GM18508 (cell line): ENCODE measurements around the gene CACFD1.

Source experiments
- ATAC-seq: cut with Tn5 transposase; IDR thresholded peaks from one replicate; pipeline ENCODE4 v1.9.1; 2021; ENCODE audit warnings: moderate number of reproducible peaks; ENCODE audit not compliant: insufficient read depth, unreplicated experiment

Gene CACFD1

DNA sequence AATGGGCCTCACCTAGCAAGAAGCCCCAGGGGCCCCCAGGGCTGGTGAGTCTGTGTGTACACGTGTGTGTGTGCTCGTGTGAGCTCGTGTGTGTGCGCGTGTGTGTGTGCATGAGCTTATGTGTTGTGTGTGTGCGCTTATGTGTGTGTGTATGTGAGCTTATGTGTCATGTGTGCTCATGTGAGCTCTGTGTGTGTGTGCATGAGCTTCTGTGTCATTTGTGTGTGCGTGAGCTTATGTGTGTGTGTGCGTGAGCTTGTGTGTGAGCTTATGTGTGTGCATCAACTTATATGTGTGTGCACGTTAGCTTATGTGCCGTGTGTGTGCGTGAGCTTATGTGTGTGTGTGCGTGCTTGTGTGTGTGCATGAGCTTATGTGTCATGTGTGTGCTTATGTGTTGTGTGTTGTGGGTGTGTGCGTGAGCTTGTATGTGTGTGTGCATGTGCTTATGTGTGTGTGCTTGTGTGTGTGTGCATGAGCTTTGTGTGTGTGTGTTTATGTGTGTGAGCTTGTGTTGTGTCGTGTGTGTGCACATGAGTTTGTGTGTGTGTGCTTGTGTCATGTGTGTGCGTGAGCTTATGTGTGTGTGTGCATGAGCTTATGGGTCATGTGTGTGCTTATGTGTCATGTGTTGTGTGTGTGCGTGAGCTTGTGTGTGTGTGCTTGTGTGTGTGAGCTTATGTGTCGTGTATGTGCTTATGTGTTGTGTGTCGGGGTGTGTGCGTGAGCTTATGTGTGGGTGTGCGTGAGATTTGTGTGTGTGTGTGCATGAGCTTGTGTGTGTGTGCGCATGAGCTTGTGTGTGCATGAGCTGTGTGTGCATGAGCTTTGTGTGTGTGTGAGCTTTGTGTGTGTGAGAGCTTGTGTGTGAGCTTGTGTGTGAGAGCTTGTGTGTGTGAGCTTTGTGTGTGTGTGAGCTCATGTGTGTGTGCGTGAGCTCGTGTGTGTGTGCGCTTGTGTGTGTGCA, 35.8 kb downstream of the CACFD1 start:
- no peak for ATAC-seq

- no peak for ATAC-seq
Measured at GRCh38 chr9:133496861-133497842, 37.4 kb downstream of the CACFD1 start.

DNA sequence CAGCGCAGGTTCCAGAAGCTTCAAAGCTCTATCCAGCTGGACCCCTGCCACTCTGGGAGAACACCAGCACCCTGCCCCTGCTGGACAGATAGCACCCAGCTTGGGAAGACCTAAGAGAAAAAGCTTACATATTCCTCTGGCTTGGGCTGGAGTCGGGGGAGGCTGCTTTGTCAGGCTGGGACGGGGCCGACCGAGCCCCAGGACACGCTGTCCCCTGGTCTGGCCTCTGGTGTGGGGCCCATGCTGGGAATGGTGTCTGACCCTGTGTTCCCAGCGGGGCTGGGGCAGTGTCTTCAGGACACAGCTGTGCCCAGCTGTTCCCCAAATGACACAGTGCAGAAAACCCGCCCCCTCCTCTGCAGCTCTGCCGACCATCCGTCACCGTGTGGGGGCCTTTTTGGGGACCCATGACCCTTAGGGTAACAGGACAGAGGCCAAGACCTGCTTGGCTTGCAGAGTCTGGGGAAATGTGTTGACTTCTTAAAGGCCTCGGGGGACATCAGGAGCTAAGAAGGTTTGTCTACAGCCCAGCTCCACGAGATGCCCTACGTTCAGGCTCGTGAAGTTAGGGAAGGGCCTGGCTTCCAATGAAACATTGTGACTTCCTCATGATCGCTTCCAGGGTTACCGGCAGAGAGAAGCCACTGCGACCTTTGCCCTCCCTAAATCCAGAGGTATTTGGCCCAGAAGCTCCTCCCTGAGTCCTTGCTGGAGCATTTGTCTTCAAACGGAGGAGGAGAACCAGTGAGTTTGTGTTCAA, 39.5 kb downstream of the CACFD1 start:
- ATAC-seq: no peak

DNA sequence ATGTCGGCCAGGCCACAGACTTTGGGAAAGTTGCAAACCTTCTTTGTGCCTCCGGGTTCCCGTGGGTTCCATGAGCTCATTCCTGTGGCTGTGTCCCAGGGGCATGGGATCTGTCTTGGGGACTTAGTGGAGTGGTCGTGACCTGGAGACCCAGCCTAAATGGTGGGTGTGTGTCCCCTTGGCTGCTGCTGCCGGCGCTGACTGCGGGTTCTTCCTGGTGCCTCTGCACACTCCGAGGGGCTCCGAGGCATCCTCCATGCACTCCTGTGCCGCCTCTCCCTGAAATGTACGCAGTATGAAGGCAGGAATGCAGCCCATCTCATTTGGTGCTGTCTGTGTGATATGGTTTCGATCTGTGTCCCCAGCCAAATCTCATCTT, 40.1 kb downstream of the CACFD1 start:
- no peak for ATAC-seq

DNA sequence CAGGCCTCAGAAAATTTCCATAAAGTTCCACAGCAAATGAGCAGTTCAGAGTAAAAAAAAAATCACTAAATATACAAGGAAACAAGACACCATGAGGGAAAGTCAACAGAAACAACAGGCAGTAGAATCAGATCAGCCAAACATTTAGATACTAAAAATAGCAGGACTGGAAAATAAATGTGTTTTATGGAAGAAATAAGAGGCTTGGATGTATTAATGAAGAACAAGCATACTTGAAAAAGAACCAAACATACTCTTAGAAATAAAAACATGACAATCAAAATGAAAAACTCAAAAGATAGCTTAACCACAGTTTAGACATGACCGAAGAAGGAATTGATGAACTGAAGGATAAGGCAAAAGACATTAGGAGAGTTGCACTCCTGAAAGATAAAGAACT, 42.3 kb downstream of the CACFD1 start:
- no peak for ATAC-seq

DNA sequence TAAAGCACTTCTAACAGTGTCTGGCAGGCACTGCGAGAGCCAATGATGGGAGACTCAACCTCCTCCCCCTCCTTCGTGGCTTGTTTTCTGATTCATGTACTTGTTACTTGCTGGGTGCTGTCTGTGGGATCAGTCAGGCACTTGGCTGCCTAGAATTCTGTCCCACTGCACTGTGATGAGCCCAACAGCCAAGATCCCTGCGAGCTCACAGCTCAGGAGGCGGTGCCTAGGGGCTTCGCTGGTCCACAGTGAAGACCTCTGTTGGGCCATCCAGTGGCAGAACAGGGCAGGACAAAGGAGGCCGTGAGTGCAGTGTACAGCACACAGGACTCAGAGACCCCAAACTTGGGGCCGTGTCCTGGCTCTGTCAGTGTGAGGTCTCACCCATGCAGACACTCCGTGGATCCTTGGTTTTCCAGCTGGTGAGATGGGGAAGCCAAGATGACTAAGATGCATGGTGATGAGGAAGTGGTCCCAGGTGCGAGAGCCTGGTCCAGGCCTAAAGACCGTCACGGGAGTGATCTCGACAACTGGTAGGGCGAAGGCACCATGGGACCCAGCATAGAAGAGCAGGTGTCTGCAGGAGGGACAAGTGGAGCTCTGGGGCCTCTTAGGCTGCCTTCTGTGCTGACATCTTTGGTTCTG, 45.5 kb downstream of the CACFD1 start:
- ATAC-seq: no peak

DNA sequence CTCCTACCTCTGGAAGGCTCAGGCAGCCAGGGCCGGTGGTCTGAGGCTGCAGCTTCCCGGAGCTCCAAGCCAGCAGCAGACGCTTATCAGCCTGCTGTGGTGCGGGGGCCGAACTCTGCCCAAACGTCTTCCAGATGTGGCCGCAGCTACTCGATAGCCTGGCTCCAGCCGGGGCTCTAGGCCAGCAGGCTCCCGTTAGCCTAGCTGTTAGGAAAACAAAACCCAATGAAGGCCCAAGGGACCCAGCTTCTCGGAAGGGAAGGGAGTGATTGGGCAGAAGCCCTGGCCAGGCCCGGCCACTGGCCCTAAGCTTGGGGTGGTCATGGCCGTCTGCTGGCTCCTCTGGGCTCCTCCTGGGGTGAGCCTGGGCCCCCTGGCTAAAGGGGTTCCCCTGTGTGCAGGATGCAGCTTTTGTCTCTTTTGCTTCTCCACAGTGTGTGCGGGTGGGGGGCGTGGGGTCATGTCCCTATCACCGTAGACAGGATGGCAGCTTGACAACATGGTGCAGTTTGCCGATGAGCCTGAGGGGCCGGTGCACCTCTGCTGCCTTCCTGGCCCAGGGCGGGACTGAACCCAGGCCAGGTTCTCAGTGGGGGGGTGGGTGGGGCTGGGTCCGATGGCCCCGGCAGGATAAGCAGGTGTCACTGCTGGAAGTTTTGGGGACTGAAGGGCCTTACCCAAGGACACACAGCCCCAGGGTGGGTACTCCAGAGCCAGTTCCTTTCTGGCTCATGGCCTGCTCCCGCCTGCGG, 46.3 kb downstream of the CACFD1 start:
- ATAC-seq: no peak

GRCh38 chr9:133506653-133507038, 46.9 kb downstream of the CACFD1 start:
- ATAC-seq: no peak

GRCh38 chr9:133507246-133507965, 47.6 kb downstream of the CACFD1 start:
- ATAC-seq: no peak

GRCh38 chr9:133508046-133508445, 48.3 kb downstream of the CACFD1 start:
- ATAC-seq: no peak

DNA sequence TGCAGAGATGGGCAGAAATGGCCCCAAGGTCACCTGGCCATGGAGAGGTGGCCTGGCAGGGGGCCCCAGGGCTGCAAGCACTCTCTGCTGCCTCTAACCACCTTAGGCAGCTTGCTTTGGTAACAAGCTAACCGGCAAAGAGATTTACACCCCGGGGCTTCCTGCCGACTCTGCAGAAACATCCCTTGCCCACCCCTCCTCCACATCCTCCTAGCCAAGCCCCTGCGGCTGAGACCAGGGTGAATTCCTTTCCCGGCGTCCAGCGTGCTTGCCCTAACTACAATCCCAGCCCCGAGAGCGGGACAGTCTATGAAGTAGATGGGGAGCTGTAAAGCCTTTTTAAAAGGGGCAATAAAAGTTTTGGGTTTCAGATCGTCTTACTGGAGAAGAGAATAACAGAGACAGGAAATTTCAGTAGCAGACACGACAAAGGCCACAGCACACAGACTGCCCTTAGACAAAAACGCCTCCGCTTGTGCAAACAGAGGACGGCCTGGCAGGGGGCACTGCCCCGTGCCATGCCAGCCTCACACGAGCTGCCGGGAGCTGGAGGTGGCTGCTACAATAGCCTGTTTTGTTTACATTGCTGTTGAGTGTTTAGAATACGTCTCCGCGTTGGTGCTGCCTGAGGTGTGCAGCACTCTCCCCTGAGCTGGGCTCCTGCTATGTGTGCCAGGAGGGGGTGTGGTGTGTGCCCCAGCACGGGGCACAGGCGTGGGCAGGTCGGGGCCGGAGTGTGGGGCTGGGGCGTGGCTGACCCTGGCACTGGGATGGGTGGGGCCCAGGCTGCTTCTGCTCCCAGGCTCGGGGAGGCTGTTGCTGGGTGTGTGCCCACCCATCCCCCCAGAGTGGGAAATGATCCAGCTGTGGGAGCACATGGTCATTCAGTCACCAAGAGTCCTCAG, 49.7 kb downstream of the CACFD1 start:
- no peak for ATAC-seq

- ATAC-seq: no peak
Measured at GRCh38 chr9:133510926-133511505, 51.2 kb downstream of the CACFD1 start.

DNA sequence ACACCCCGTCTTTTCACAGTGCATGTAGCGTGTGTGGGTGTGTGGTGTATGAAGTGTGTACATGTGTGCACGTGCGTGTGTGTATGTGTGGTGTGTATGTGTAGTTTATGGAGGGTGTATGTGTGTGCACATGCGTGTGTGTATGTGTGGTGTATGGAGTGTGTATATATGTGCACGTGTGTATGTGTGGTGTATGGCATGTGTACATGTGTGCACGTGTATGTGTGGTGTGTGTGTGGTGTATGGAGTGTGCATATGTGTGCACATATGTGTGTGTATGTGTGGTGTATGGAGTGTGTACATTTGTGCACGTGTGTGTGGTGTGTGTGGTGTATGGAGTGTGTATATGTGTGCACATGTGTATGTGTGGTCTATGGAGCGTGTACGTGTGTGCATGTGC, 51.8 kb downstream of the CACFD1 start:
- no peak for ATAC-seq

DNA sequence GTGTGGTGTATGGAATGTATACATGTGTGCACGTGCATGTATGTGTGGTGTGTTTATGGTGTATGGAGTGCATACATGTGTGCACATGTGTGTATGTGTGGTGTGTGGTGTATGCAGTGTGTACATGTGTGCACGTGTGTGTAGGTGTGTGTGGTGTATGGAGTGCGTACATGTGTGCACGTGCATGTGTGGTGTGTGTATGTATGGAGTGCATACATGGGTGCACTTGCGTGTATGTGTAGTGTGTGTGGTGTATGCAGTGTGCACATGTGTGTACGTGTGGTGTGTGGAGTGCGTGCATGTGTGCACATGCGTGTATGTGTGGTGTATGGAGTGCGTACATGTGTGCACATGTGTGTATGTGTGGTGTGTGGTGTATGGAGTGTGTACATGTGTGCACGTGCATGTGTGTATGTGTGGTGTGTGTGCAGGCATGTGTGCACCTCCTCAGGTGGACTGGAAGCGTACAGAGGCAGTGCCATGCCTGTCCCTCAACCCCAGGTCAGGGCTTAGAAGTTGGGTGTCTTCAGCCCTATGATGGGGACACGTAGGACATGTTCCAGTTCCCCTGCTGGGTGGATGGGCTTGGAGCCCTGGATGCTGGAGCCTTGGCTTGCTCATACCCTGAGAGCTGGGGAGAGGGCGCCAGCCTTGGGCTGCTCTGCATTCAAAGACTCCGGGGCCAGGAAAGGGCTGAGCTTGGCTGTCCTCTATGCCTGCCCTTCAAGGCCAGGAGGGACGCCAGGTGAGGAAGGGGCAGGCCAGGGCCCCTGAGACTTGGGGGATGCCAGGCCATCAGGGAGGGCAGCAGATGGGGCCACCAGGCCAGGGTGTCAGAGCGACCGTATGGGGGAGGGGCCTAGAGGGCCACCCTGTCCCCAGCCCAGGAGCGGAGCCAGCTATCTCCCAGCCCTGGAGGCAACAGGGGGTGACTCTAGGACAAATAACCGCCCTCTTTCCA, 52.8 kb downstream of the CACFD1 start:
- ATAC-seq: no peak

GRCh38 chr9:133513214-133514100, 53.7 kb downstream of the CACFD1 start:
- no peak for ATAC-seq
